OCI-M1 (cell line): Measurements from ENCODE around the gene HIPK4.
A peak's percentile ranks its signal among the peaks of the same experiment; 100 is the strongest.
"Not testable (repeated sequence)": the region's sequence is repeated elsewhere in the genome, so short reads cannot be mapped to it uniquely, and the experiment has no call there.

Experiments used
- DNase-seq: peaks from one replicate; lab custom pipeline; 2025; lab: John Stamatoyannopoulos, UW

Gene HIPK4

GRCh38 chr19:40393894-40394815 is 4.2 kb upstream of the HIPK4 start:
- no peak for DNase-seq

GRCh38 chr19:40392894-40393517 is 3.0 kb upstream of the HIPK4 start:
- peak; percentile 40 for DNase-seq

GRCh38 chr19:40392123-40392522 is 2.1 kb upstream of the HIPK4 start:
- DNase-seq = no peak

GRCh38 chr19:40389404-40390083 is 437 bp downstream of the HIPK4 start:
- DNase-seq = no peak

GRCh38 chr19:40388481-40388880 is 1.5 kb downstream of the HIPK4 start:
- no peak for DNase-seq

GRCh38 chr19:40387155-40387554 is 2.8 kb downstream of the HIPK4 start:
- DNase-seq = no peak

GRCh38 chr19:40383668-40384248 is 6.2 kb downstream of the HIPK4 start:
- DNase-seq = no peak

GRCh38 chr19:40381321-40381720 is 8.7 kb downstream of the HIPK4 start:
- DNase-seq = no peak

- no peak for DNase-seq
Measured at GRCh38 chr19:40380199-40381037, 9.6 kb downstream of the HIPK4 start.

GRCh38 chr19:40379446-40380198 is 10.4 kb downstream of the HIPK4 start:
- no peak for DNase-seq

- DNase-seq = no peak
Measured at GRCh38 chr19:40378509-40378908, 11.5 kb downstream of the HIPK4 start.

GRCh38 chr19:40377876-40378385 is 12.1 kb downstream of the HIPK4 start:
- DNase-seq = no peak

- DNase-seq = no peak
Measured at GRCh38 chr19:40376286-40376862, 13.6 kb downstream of the HIPK4 start.

- DNase-seq = no peak
Measured at GRCh38 chr19:40374084-40374483, 15.9 kb downstream of the HIPK4 start.

GRCh38 chr19:40371802-40372122 is 18.2 kb downstream of the HIPK4 start:
- DNase-seq = no peak

GRCh38 chr19:40370997-40371801 is 18.8 kb downstream of the HIPK4 start:
- DNase-seq = no peak

GRCh38 chr19:40370253-40370652 is 19.7 kb downstream of the HIPK4 start:
- DNase-seq = not testable (repeated sequence)

- no peak for DNase-seq
Measured at GRCh38 chr19:40369797-40370196, 20.2 kb downstream of the HIPK4 start.
